Adipose tissue (tissue), 3 donors: ENCODE results near the gene S1PR1. TPM values are rescaled to one million over a fixed set of nuclear protein-coding genes. Genes with fewer than 3 reads are reported as not detected.

Source experiments
- H3K27ac ChIP-seq: one replicate; pipeline ENCODE4 v1.5.1; 2013; ENCODE audit warnings: low read depth, low read length
- WGBS, 3 donors: extraction: QIAGEN DNeasy Blood & Tissue Kit; methylation state at CpG; one replicate each; pipeline ENCODE4 v1.1.7; 2013; 5-methylcytosine and 5-hydroxymethylcytosine counted together
- polyA plus RNA-seq, 3 donors: library from polyadenylated mRNA; stranded (reverse); fragments of 200-250 nt; gene quantifications; one replicate each; pipeline ENCODE4 v1.2.3, GENCODE V29; 2013
- donor health status: healthy with polysubstance abuse.
- donor health status: Bipolar disorder and iron deficiency.
- donor health status: healthy.

The S1PR1 gene
- polyA plus RNA-seq, 3 donors: 14.6 to 109 (median 35.1) TPM

DNA sequence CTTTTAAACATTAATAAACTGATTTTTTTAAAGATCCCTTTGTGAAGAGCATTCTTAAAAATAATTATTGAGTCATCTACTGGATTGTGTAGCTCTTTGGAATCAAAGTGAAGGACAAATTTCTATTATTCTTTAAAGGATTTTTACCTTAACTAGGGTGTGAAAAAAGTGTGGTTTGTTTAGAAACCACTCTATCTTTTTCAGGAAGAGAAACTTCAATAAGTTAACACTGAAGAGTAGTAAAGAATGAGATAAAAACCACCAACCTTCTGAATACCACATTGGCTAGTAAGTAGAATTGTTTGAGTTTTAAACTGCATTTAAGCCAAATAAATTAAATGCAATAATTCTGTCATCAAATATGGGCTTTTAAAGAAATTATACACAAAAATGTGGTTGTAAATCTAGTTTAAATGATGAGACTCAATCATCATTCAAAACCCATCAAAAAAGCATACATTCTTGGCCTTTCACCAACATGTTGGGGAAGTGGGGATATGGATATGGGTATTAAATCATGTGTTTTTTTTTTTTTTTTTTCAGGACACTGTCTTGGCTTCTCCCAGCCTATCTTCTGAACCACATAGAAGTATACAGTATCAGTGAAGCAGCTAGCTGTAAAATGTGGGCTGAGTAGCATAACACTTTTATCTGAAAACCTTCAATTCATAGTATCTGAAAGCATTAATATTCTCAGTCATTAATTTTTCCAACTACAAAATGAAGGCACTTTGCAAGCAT is 4.8 kb downstream of the S1PR1 start:
- no peak overlapping the region for H3K27ac ChIP-seq

DNA sequence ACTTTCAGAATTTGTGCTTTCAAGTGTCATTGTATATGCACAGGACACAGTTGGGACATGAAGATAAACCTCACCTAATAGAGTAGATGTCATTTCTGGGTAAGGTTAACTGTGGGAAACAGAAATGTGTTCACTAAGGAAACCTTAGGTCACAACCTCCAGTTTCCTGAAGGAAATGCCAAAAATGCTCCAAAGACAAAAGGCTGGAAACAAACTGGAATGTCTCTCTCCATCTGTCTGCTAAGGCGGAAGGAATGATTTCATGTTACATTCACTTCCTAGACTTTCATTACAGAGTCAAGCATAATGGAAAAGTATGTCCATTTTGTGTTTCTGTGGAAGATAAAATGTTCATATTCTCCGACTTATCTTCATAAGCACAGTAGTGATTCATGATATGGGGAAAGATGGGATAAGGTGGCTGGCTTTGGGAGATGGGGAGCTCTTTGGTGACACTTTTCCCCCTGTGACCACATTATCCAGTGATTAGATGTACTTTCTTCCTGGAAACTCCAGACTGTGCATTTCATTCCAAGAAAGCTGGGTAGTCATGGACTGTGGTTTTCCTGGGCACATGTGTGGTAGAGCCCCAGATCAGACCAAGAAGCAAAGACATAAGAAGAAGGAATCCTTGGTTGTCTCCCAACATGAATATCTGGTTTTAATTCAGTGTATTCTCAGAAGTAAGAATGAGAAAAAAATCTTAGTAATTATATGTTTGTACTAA is 5.7 kb downstream of the S1PR1 start:
- H3K27ac ChIP-seq: no peak overlapping the region
- WGBS, 3 donors: 62 to 76% (median 70%) methylated on average over 2 of the region's 2 CpGs

DNA sequence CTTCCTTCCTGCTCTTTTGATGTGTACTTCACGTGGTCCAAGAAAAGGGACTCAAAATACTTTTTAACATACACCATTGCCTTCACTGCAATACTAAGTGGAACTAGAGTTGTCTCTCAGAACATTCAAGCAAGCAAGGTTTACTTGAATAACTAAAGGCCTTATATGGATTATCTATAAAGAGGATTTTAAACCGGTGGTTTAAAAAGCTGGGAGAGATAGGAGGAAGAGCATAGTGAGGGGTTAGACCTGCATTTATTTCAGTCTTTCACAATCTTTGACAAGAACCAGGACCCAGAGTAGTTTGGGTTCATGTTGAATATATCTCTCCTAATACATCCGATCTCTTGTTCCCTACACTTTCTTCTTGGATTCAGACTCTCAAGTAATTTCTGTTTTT is 6.9 kb downstream of the S1PR1 start:
- H3K27ac ChIP-seq: no peak overlapping the region
- 55 to 63% (median 62%) methylated on average over 3 of the region's 3 CpGs for WGBS, 3 donors

DNA sequence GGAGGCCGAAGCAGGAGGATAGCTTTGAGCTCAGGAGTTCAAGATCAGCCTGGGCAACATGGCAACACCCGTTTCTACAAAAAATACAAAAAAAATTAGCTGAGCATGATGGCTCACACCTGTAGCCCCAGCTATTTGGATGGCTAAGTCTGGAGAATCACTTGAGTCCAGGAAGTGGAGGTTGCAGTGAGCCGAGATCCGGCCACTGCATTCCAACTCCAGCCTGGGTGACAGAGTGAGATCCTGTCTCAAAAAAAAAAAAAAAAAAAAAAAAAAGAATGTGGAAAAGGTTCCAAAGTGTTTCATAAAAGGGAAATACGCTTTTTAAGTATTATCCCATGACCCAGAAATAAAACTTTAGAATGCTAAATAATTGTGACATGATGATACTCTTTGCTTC is 8.0 kb downstream of the S1PR1 start:
- no peak overlapping the region for H3K27ac ChIP-seq
- WGBS, 3 donors: 53 to 75% (median 72%) methylated on average over 5 of the region's 5 CpGs

DNA sequence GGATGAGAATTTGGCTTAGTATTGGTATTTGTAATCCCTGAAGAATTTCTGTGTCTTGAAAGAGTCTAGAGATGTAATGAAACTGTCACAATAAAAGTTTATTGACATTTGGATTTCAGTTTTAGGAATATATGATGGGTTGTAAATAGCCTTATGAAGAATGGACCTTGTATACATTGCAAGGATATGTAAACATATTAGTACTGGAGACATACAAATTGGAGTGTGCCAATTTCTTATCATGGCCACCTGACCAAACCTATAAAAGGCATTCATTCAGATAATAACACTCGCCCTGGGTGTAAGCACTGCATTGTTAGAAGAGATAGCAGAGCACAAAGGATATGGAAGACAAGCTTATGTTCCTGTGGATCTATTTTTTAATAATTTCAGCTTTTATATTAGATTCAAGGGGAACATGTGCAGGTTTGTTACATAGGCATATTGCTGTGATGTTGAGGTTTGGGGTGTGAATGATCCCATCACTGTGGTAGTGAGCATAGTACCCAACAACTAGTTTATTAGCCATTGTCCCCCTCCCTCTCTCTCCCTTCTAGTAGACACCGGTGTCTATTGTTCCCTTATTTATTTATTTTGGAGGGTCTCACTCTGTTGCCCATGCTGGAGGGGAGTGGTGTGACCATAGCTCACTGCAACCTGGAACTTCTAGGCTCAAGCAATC is 8.6 kb downstream of the S1PR1 start:
- WGBS, 3 donors: 53 to 88% (median 88%) methylated on average over 2 of the region's 2 CpGs
- H3K27ac ChIP-seq: no peak overlapping the region

DNA sequence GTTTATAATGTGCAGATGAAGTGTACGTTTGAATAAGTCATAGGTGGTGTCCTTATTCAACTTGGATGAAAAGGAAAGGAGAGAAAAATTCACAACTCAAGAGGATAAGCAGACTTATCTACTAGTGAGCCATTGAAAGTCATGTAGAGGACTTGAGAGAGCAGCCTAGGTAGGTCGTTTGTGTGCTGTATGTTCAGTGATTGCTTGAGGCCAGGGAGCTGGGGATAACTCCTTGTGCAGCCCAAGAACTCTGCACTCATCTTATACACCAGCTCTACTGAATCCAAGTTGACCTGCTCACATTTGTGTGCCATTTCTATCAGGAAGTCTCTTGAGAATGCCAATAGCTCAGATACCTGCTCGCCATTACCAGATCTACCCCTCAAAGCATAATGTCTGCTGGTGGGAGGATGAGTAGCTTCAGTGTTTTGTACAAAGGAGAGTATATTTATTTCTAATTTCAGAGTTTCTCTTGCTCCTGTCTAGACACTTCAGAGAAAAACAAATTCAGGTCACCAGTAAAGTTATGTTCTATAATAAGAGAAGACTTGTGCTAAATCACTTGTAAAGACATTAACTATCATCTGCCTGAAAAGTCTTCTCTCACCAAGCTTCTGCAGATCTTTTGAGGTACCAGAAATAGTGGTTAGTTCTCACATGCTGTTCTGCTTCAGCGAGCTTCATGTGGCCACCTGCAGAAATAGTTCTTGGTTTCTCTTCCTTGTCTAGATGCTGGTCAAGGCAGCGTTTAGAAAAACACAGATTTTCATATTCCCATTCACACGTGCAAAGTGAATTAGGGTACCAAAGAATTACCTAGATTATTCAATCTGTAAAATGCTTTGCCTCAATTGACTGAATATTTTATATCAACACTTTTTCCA is 10.8 kb downstream of the S1PR1 start:
- 65 to 86% (median 84%) methylated on average over 6 of the region's 6 CpGs for WGBS, 3 donors
- no peak overlapping the region for H3K27ac ChIP-seq

DNA sequence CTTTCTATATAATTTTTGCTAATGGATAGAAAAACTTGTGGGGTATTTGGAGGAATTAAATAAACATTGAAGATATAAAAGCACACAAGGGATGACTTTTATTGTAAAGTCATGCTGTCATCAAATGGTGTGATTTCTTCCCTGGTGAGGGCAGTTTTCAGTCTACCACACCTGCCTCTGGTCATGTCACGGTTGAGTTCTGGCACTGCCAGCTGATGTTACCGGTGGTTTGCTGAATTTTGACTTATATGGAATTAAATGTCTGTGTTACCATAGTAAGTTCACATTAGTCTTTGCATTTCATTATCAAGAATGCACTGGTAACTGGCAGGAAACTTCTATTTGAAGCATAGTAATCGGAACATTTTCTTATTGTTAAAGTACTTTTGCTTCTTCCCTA is 13.4 kb downstream of the S1PR1 start:
- 82 to 85% (median 83%) methylated on average over 3 of the region's 3 CpGs for WGBS, 3 donors
- no peak overlapping the region for H3K27ac ChIP-seq

DNA sequence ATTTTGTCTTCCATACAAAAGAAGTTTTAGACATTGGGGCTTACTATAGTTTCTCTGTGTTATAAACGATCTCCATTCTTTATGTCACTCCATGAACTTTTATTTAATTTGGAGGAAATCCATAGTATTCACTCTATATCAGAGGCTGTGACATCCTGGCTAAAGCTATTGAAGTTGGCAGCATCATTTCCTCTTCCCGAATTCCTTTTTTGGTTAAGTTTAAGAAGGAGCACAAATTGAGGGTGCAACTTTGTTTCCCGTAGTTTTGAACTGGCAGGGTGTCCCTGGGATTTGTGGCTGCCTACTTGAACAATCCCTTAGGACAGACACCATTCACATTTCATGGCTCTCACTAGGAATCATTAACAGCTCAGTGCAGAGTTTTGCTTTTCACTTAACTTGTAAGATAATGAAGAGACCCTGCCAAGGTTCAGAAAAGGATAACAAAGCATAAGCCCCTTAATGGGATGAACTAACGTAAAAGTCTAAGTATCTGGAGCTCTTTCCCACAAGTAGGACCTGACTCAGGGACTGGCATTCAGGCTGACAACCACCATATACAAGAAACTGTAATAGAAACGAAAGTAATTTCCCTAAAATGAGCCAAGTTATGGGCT is 13.9 kb downstream of the S1PR1 start:
- no peak overlapping the region for H3K27ac ChIP-seq
- WGBS, 3 donors: 41 to 45% (median 43%) methylated on average over 5 of the region's 5 CpGs

DNA sequence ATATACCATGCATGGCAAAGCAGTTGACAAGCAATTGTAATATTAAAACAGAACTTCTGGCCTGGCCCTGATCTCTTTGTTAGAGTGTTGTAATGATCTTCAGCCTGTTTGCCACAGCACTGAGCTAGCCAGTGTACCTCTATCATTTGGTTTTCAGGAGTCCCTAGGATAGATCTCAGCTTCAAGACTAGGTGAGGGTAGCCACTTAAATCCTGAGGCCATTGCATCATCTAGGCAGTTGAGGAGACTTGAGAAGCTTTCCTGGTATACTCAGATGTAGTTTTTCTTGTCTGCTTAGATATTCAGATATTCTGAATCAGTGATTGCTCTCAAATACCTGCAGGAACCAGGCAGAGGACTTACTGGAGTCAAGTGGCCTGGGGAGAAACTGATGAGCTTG is 14.7 kb downstream of the S1PR1 start:
- no peak overlapping the region for H3K27ac ChIP-seq

DNA sequence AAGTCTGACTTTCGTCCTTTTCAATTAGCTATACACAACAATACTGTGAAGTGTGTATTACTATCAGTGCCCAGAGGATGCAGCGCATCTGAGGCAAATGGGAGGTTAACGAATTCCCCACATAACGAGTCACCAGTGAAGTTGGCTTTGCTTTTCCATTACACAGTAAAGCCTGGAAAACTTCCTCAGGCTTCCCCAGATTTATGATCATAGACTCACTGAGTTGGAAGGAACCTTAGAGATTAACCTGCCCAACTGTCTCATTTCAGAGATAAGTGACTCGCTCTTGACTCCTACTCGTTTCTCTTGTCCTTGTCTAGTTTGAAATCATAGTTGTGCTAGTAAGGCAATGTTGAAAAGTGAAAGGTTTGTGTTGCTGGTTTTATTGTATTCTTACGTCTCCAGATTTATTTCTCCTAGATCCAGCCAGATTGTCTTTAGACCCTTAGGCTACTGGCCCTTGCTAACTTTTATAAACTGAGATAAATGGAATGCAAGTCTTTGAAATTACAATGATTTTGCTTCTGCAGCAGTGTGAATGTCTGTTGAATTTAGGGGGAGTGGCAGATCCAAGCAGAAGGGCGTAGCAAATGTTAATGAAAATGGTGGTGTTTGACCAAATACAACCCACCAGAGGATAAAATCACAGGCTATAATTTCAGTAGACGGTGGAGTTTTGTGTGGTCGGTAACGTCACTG is 17.3 kb downstream of the S1PR1 start:
- WGBS, 3 donors: 60 to 77% (median 76%) methylated on average over 11 of the region's 11 CpGs
- no peak overlapping the region for H3K27ac ChIP-seq

DNA sequence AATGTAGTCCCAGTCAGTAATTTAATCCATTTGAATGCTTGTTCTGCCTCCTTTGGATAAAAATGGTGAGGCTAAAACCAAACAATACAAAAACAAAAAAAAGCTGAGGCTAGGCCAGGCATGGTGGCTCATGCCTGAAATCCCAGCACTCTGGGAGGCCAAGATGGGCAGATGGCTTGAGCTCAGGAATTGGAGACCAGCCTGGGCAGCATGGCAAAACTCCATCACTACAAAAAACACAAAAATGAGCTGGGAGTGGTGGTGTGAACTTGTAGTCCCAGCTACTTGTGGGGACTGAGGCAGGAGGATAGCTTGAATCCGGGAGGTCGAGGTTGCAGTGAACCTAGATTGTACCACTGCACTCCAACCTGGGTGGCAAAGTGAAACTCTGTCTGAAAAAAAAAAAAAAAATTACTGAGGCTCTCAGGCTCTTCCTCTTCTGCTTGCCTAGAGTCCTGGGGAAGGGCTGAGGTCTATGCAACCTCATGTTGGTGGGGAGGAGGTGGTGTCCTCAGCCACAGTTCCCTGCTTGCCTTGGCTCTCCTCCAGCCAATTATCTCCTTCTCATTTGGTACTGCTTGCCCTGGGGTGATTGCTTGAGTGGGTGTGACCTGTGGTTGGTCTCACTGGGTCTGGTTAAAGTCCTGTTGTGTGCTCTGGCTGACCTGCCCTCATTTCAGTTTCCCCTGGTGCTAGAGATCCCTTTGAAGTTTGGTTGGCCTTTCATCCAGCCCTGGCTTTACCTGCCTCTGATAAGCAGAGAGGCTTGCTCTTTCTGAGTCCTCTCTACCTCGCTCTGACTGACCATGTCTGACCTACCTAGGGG is 20.9 kb downstream of the S1PR1 start:
- WGBS, 3 donors: 65 to 89% (median 67%) methylated on average over 3 of the region's 3 CpGs
- no peak overlapping the region for H3K27ac ChIP-seq

DNA sequence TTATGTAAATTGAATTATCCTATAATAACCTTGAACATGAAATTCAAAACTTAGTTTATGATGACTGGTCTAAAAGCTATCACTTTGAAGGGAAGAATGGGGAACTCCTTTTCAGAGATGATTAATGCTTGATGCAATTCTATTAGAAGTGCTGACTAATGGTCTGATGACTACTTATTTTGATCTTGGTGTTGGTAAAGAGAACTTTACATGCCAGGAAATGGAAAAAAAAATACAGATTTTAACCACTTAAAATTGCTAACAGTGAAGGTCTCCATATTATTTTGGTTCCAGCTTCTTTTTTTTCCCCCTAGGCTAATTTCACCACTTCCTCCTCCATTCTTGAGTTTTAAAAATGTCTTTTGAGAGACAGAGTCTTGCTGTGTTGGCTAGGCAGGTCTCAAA is 22.9 kb downstream of the S1PR1 start:
- no peak overlapping the region for H3K27ac ChIP-seq

DNA sequence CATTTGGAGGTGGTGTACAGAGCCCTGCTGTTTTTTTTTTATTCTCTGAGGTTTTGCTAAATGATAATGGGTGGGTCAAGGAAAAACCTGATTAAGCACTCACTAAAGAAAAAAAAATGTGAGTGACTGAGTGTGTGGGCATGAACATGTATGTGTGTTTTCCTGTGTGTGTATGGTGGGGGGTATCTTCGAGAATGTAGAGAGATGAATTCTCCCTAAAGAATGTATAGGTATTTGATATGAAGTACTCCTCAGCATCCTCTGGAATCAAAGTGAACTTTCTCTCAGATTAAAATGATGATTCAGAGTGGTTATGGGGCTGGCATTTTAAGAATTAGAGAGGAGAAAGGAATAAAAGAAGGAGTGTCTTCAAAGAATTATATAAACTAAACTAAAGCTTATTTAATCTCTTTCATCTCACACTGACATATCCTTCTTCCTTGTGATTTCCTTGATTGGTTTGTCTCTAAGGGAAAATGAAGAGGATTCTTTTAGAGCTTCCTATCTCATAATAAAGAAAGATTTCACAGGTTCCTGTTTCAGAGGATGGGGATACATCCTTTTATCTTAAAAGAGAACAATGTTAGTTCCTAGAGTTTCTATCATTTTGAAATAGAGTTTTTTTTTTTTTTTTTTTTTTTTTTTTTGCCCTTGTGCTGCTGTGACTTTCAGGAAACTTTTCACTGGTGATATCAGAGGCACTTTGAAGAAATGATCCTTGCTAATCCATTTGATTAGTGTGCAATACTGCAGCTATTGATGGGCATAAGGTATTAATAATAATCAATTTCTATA is 23.9 kb downstream of the S1PR1 start:
- WGBS, 3 donors: 45 to 61% (median 54%) methylated on average over 1 of the region's 1 CpG
- H3K27ac ChIP-seq: no peak overlapping the region

DNA sequence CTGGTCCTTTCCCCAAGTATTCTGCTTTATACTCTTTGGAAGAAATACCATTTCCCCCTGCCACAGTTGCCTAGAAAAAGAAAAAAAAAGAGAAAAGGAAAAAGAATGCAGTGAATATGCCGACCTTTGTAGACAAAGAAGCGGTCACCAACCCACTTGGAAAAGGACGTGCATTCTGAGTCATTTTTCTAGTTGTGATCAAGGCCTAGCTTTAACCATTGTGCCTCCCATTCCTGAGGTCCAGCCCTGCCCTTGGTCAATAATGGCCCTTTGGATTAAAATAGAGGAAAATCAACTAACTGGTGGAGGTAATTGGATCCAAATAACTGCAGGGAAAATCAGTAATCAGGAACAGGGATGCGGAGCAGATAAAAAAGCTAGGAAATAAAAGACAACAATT is 24.8 kb downstream of the S1PR1 start:
- 62 to 80% (median 69%) methylated on average over 4 of the region's 4 CpGs for WGBS, 3 donors
- H3K27ac ChIP-seq: no peak overlapping the region

DNA sequence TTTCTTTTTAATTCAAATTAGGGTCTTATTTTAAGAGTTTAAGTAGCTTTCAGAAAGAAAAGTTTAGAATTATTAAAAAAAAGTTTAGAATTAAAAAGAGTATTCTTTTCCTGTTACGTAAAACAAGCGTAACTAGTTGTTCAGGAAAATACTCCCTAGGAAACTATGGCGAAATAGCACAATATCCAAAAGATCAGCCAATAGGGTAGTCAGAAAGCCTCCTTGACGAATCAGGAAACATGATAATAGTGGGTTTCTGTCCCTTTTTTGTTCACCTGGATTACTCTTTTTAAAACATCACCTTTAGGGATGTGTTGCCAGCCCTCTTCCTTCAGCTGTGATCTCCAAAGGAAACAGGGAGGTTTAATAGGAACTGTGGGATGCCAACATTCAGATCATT is 25.2 kb downstream of the S1PR1 start:
- 49 to 80% (median 62%) methylated on average over 4 of the region's 4 CpGs for WGBS, 3 donors
- no peak overlapping the region for H3K27ac ChIP-seq

DNA sequence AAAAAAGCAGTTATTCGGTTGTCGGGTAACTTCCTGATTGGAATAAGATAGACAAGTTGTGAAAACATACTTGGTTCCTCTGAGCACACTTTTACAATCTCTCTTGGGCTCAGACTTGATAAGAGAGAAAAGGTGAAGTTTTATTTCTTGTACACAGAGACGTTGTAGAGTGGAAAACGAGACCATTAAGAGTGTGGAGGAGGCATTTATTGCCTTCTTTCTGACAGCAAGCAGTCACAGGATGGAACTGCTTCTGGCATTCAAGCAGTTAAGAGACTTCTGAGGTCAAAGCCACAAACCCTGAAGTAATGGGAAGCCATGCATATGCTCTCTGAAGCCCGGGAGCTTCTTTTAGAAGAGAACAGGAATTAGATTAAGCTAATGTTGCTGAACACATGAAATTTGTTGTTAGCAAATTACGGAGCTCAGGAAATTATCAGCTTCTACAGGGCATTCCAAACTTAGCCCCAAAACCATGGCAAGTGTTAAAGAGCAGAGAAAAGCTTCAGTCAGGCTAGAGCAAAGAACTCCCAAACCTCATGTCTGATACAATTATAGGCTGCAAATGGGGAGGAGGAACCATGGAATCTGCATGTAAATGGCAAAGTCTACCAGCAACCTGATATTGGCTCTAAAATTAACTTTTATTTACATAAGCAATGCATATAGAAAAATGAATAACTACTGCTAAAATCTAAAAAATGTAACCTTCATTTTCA is 26.0 kb downstream of the S1PR1 start:
- WGBS, 3 donors: 4 to 6% (median 5%) methylated on average over 6 of the region's 6 CpGs
- H3K27ac ChIP-seq: no peak overlapping the region
